K562 treated with DMSO at 1 percent for 24 hours (cell line): Measurements from ENCODE around the gene ARL6. TPM values are rescaled to one million over a fixed set of nuclear protein-coding genes. Genes with fewer than 3 reads are reported as not detected.

Experiments
- total RNA-seq: library from RNA; unstranded; fragments of 300-600 nt; gene quantifications from 2 replicates; pipeline ENCODE4 v1.2.3, GENCODE V29; 2022; ENCODE audit warnings: low read depth; ENCODE audit not compliant: insufficient read depth

Gene ARL6, protein sequence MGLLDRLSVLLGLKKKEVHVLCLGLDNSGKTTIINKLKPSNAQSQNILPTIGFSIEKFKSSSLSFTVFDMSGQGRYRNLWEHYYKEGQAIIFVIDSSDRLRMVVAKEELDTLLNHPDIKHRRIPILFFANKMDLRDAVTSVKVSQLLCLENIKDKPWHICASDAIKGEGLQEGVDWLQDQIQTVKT
- total RNA-seq: 2.8 and 3.5 TPM in 2 replicates

GRCh38 chr3:97764407-97765238 is at the start of gene ARL6:
ARL6 (plus strand) TSS chr3:97764758; CDS start chr3:97768108, 3,350 bp downstream.

GRCh38 chr3:97821774-97822358 is 57.3 kb downstream of the ARL6 start, which contains the start of gene CRYBG3:
CRYBG3 (plus strand) TSS chr3:97822011; CDS start chr3:97822207, 196 bp downstream.

Other genes starting within 250 kb of the ARL6 start
- gene CRYBG3, start 57.3 kb downstream of the ARL6 start, total RNA-seq: 0.07 and 0.35 TPM in 2 replicates
- 7.2 and 10.7 TPM in 2 replicates for gene RIOX2, start 207.7 kb downstream of the ARL6 start, total RNA-seq